ENCODE results near the gene MED13L. TPM values are rescaled to one million over a fixed set of nuclear protein-coding genes. Genes with fewer than 3 reads are reported as not detected.
"Not testable (repeated sequence)": the region's sequence is repeated elsewhere in the genome, so short reads cannot be mapped to it uniquely, and the experiment has no call there.

The MED13L gene
- total and polyA plus RNA-seq, 2 donors (not counting 1 experiment from before 2014, with no cell fraction given): 20.3 to 207 TPM

DNA sequence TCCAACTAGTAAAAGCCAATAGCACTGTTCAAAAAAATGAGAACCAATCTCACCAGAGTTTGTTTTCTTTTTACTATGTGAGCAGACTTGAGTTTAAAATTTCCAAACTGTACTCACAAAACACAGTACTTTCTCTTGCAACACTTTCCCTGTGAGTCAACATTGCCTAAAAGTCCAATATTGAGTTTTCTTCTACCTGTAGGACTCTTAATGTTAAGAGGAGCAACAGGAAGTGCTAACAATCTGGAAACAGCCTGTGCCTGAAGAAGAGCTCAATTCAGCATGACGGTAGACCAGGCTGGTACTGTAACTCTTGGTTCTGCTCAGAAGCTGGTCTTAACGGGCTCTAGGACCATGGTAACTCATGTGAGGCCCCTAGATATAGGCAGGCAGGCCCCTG, 144.3 kb downstream of the MED13L start:
- Histone ChIP-seq H3K27me3 (replicated peaks in 1 of 4; ENCODE audit: control extremely low read depth in 1 of 4, control insufficient read depth in 3 of 4, insufficient read depth in 4 of 4, low read length in 3 of 4) (no peaks in the 10 kb centered on the region), H3K36me3 (replicated peaks in 1 of 2; ENCODE audit: control extremely low read depth in 1 of 2, control insufficient read depth in 1 of 2, extremely low read depth in 1 of 2, insufficient read depth in 2 of 2, low read length in 1 of 2) (no peaks in the 10 kb centered on the region), H3K4me3 (ENCODE audit: control extremely low read depth in 1 of 5, extremely low read depth in 1 of 5, insufficient read depth in 1 of 5, low read depth in 2 of 5, low read length in 4 of 5) (no peak overlapping the region), H3K9ac (ENCODE audit: low read length) (no peak overlapping the region), H4K20me1 (ENCODE audit: control insufficient read depth, insufficient read depth, low read length, poor library complexity, severe bottlenecking) (peaks cover 78% of the 10 kb centered on the region), H3K79me2 (ENCODE audit: control insufficient read depth, insufficient read depth, low read length) (peaks cover 96% of the 10 kb centered on the region), H3K4me1 (ENCODE audit: control insufficient read depth in 2 of 2, insufficient read depth in 2 of 2, low read length in 2 of 2) (peaks cover 10 to 25% of the 10 kb centered on the region in 2 donors), H3K4me2 (replicated peaks; ENCODE audit: low read depth, low read length, poor library complexity, severe bottlenecking) (peak overlapping the region; percentile 26), H2AFZ (ENCODE audit: insufficient read depth, low read depth, low read length, poor library complexity, severe bottlenecking) (no peak overlapping the region), H3K27ac (ENCODE audit: low read length in 2 of 2) (peak overlapping the region in 1 of 2 donors; percentile 24), H3K9me3 (ENCODE audit: control extremely low read depth in 1 of 3, control insufficient read depth in 2 of 3, insufficient read depth in 1 of 3, low read length in 2 of 3) (no peaks in the 10 kb centered on the region)
- no peak overlapping the region for H3K27ac Mint-ChIP-seq
- DNase-seq (no peak), ATAC-seq (ENCODE audit: low read depth) (no peak)
- TF ChIP-seq, protein P1, sequence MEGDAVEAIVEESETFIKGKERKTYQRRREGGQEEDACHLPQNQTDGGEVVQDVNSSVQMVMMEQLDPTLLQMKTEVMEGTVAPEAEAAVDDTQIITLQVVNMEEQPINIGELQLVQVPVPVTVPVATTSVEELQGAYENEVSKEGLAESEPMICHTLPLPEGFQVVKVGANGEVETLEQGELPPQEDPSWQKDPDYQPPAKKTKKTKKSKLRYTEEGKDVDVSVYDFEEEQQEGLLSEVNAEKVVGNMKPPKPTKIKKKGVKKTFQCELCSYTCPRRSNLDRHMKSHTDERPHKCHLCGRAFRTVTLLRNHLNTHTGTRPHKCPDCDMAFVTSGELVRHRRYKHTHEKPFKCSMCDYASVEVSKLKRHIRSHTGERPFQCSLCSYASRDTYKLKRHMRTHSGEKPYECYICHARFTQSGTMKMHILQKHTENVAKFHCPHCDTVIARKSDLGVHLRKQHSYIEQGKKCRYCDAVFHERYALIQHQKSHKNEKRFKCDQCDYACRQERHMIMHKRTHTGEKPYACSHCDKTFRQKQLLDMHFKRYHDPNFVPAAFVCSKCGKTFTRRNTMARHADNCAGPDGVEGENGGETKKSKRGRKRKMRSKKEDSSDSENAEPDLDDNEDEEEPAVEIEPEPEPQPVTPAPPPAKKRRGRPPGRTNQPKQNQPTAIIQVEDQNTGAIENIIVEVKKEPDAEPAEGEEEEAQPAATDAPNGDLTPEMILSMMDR (IDR thresholded peaks at IDR 0.05): no peak
- no peak for TF ChIP-seq EZH2 (IDR thresholded peaks at IDR 0.05; ENCODE audit: borderline replicate concordance, insufficient read depth, low read depth, low read length, poor library complexity, severe bottlenecking)
- H3K27me3 Mint-ChIP-seq: no peaks in the 10 kb centered on the region
- WGBS (ENCODE audit: insufficient coverage): 43% methylated on average over 2 of the region's 2 CpGs
- H3K4me1 Mint-ChIP-seq: peaks cover 62% of the 10 kb centered on the region
- intact Hi-C loops (cut with micrococcal nuclease): no loop called here
- no peaks in the 10 kb centered on the region for H3K9me3 Mint-ChIP-seq (ENCODE audit: insufficient read depth)
- POLR2A ChIA-PET: no interaction called here
- peak overlapping the region; percentile 14 for H3K4me3 Mint-ChIP-seq
- CTCF ChIA-PET: no interaction called here

DNA sequence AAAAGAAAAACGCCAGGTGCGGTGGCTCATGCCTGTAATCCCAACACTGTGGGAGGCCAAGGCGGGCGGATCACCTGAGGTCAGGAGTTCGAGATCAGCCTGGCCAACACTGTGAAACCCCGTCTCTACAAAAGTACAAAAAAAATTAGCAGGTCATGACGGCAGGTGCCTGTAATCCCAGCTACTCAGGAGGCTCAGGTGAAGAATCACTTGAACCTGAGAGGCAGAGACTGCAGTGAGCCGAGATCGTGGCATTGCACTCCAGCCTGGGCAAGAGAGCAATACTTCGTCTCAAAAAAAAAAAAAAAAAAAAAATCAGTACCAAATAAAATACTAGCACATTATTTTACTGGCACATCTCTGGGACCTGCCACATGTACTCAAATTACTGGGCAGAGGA, 145.5 kb downstream of the MED13L start:
- Histone ChIP-seq H4K20me1 (ENCODE audit: control insufficient read depth, insufficient read depth, low read length, poor library complexity, severe bottlenecking) (peaks cover 74% of the 10 kb centered on the region), H3K79me2 (ENCODE audit: control insufficient read depth, insufficient read depth, low read length) (peaks cover 95% of the 10 kb centered on the region), H3K4me1 (ENCODE audit: control insufficient read depth in 2 of 2, insufficient read depth in 2 of 2, low read length in 2 of 2) (peaks cover 10 to 19% of the 10 kb centered on the region in 2 donors)
- H3K4me3 Mint-ChIP-seq; intact Hi-C loops (cut with micrococcal nuclease); H3K9me3 ChIP-seq (ENCODE audit: control extremely low read depth in 1 of 3, control insufficient read depth in 2 of 3, insufficient read depth in 1 of 3, low read length in 2 of 3); H3K9ac ChIP-seq (ENCODE audit: low read length); DNase-seq; H3K9me3 Mint-ChIP-seq (ENCODE audit: insufficient read depth); ATAC-seq (ENCODE audit: low read depth); H3K27me3 Mint-ChIP-seq; H3K27me3 ChIP-seq (replicated peaks in 1 of 4; ENCODE audit: control extremely low read depth in 1 of 4, control insufficient read depth in 3 of 4, insufficient read depth in 4 of 4, low read length in 3 of 4); H3K27ac Mint-ChIP-seq; H2AFZ ChIP-seq (ENCODE audit: insufficient read depth, low read depth, low read length, poor library complexity, severe bottlenecking); H3K27ac ChIP-seq (ENCODE audit: low read length in 2 of 2); H3K4me3 ChIP-seq (ENCODE audit: control extremely low read depth in 1 of 5, extremely low read depth in 1 of 5, insufficient read depth in 1 of 5, low read depth in 2 of 5, low read length in 4 of 5); H3K4me2 ChIP-seq (replicated peaks; ENCODE audit: low read depth, low read length, poor library complexity, severe bottlenecking); H3K36me3 ChIP-seq (replicated peaks in 1 of 2; ENCODE audit: control extremely low read depth in 1 of 2, control insufficient read depth in 1 of 2, extremely low read depth in 1 of 2, insufficient read depth in 2 of 2, low read length in 1 of 2): not testable (repeated sequence)
- 99% methylated on average over 8 of the region's 10 CpGs for WGBS (ENCODE audit: insufficient coverage)
- peaks cover 64% of the 10 kb centered on the region for H3K4me1 Mint-ChIP-seq
- ChIA-PET CTCF (interaction anchor here (0.7 kb wide), 1 partner anchor 569 kb away, joined by 3 read pairs; no protein-coding TSS in a partner anchor), POLR2A (interaction anchor here (0.8 kb wide), 1 partner anchor 51 kb away, joined by 8 read pairs; no protein-coding TSS in a partner anchor)

Measured in B cell (primary cell).